ENCODE data around the gene INPP5A.

Gene INPP5A

DNA sequence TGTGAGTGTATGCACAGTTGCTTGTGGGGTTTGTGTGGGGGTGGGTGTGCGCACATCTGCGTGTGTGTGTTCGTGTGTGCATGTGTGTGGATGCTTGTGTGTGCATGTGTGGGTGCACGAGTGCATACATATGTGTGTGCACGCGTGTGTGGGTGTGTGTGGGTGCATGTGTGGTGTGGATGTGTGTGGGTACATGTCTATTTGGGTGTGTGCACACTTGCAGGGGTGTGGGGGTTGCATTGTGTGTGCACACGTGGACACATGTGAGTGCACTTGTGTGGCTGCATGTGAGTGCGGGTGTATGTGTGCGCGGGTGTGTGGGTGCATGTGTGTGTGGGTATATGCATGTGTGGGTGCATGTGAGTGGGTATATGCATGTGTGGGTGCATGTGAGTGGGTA lies 174.7 kb downstream of the INPP5A start:
- DNase-seq, result no peak

DNA sequence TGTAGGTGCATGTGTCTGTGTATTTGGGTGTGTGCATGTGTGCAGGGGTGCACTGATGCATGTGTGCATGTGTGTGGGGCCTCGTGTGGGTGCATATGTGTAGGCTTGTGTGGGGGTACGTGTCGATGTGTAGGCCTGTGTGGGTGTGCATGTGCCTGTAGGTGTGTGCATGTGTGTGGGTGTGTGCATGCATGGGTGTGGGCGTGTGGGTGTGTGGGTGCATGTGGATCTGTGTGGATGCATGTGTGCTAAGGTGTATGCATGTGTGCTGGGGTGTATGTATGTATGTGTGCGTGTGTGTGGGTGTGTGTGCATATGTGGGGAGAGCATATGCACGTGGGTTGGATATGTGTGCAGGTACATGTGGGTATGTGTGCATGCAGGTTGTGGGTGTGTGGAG lies 175.2 kb downstream of the INPP5A start:
- no peak for DNase-seq

DNA sequence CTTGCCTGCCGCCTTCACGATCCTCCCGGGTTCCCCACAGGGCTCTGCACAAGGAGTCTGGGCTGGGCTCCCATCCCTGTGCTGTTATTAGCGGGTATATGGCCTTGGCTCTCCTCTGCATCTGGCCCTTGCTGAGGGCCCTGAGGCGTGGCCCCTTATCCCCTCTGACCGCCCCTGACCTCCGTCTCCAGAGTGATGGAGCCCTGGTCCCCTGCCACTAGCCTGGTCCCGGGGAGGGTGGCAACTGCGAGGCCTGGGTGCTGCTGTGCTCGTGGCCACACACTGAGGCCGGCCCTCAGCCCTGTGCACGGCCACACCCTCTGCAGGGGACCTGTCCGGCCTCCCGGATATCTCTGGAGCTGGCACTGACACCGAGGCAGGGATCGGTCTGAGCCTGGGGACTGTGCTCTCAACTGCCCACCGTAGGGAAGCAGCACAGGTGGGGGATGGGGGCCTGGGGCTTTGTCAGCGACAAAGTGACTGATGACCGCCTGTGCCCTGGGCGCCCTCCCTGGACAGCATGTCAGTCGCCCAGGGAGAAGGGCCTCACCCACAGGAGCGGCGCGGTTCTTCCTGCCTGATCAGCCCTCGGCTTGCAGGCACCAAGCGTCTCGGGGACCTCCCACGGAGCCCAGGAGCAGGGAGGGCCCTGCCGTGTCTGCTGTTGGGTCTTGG lies 176.0 kb downstream of the INPP5A start:
- DNase-seq, result no peak

DNA sequence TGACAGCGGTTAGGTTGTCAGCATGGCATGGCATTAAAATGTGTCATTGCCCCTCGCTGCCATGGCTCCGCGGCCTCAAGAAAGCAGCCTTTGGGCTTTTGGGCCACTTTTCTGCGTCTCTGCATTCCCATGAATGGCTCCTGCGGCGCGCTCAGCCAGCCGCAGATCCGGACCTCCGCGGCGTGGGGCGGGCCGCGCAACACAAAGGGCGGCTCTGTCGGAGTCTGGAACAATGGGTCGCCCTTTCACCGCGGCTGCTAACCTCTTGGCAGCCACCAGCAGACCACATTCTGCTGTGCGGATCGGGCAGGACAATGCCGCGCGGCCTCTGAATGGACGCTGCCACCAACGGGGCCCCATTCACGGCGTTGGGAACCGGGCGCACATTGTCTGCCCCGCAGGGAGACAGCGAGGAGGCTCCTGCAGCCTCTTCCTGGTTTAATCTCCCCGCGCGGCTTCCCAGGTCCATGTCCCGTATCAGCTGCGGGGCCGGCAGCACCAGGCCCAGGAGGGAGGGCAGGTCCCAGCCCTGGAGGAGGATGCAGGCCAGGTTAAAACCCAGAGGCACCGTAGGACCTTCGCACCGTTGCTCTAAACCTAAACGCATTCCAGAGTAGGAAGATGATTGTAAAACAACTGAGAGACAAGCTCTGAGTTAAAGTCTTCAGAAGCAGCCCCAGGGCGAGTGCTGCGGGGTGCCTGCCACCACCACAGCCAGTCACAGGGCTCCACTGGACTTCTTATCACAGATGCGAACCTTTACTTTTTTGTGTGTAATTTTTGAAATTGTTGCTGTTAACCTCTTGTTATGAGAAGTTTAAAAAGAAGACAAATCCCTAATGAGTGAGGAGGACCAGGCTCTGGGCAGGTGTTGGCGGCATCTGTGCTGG lies 176.8 kb downstream of the INPP5A start:
- no peak for DNase-seq

DNA sequence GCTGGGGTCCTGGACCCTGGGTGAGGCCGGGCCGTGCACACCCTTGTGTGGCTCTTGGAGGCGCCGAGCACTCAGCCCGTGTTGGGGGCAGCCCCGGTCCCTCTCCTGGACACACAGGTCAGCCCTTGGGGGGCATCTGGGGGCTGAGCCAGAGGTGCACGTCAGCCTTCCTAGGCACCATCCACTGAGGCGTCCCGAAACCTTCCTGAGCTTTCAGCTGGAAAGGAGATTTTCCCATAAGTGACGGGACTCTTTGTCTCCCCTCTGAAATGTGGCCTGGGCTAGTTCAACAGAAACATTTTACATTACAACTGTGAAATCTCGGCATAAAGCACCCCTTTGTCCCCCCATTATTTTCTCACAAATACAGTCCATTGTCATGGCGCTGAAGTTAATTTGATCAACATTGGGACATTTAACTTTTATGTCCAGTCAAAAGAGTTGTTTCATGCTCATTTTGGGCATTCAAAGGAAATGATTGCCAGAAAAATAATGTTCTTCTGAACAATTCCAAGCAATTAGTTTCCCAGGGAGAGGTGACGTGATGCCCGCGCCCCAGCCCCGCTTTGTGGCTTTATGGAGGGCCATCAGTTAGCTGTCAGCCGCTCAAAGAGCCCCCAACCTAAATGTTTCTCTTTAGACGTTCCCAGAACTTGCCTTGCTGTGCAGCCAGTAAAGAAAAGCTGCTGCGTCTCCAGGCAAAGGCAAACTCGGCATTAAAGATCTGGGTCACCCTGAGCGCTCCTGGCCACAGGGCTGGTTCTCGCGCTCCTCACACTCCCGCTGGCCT lies 177.6 kb downstream of the INPP5A start:
- no peak for DNase-seq

DNA sequence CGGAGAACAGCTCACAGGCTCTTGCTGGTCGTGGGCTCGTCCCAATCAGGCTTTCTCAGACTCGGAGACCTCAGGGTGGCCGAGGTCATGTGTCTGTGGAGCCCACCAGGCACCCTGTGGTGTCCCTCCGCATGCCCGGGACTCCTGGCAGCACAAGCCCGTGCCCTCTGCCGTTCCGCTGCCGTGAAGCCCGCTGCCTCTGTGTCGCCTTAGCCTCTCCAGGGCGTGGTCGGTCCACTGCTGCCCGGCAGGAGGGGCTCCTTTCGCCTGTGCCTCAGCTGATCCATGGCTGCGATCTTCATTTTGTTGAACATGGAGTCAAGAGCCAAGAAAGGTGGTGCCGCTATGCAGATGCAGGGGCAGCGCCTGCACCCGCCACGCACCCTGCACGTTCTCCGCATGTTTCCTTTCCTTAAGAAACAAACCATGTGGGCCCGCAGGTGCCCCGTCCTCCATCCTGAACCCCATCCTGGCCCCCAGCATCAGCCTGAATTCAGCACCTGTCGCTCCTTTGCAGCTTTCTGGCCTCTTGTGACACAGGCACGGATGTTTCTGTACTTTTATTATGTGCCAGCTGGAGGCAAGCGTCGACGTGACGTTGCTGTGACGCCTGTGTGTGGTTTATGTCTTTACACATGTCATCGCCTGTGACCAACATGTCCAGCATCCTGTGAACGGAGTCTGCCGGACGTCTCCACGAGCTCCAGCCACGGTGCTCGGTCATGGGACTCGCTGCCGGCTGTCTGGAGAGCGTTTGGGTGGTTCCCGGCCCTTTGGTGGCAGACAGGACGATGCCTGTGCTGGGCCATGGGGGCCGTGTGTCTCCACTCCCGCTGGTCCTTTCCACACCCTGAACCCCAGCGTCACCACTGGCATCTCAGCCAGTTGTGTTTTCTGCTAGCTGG lies 178.4 kb downstream of the INPP5A start:
- no peak for DNase-seq

DNA sequence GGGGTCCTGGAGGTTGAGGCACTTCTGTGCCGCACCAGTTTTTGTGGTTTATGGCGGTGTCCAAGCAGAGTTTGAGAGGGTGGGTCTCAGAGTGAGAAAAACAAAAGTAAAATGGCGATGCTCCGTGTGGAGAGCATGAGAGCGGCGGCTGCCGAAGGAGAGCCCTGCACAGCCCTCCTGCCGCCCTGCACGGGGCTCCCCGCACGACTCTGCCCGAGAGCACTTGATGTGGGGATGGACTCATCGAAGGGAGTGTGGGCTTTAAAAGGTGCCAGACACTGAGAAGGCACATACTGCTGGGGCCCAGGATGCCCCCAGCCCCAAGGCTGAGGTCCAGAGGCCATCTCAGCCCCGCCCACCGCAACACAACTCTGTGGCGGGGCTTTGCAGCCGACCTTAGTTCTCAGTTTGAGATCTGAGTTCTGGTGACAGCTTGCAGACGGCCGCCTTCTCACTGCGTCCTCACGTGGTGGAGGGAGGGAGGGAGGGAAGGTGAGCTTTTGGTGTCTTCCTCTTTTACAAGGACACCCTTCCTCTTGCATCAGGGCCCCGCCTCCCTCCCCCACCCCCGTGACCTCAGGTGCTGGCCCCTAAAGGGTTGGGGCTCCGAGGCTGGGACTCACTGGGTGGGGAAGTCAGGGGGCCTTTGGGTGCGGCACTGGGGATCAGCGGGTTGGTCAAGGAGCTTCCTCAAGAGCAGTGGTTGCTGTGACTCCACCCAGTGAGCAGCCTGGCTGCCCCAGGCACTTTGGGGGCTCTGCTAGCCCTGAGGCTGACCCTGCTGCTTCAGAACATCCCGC lies 179.3 kb downstream of the INPP5A start:
- DNase-seq, result no peak

DNA sequence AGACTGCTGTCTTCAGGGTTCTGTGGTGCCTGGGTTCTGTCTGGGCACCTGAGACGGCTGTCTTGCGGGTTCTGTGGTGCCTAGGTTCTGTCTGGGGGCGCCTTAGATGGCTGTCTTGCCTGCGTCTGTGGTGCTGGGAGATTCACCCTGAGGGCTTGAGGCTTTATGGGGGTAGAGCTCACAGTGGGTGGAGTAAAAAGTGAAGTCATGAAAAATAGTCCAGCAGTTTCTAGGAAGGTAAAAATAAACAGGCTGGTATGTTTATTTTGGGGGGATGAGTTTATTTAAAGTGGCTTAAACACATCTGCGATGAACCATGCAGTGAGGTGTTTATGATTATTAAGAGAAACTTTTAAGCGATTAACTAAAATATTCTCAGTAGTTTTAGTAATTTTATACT lies 184.1 kb downstream of the INPP5A start:
- DNase-seq, result no peak

DNA sequence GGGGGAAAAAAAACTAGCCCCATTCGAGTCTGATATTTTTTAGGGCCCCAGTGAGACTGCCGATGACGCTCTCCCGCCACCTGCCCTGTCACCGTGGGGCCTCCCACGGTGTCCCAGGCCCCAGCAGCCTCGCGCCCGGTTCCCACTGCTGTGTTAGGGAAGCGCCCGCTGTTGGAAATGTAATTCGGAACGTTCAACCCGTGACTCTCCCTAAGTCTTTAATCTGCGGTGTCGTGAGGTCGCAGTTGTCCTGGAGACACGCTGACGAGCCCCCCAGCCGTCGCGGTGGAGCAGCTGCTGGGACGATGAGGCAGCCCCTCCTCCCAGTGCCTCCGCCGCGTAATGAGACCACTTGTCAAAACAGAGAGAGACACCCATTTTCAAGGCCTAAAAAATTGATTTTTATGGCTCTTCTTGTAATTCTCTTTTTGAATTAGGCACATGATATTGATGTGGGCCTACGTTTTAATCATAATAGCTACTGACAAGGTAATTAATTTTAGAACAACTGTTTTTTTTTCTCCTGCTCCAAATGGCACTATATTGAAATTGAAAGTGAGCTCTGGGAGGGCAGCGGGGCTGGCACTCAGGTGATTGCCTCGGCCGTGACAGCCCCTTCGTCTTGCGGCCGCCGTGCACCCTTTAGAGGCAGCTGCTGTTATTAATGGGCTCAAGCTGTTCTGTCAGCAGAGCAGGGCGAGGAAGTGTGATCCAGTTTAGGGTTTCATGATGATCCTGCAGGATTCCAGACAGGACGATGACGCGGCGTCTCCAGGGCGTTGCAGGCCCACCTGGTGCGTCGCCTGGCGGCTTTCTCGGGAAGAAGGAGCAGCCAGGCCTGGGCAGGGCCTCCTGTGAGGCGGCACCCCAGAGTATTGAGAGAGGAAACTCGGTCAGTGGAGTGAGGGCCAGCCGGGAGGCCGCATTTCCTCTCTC lies 185.1 kb downstream of the INPP5A start:
- peak; percentile 65 for DNase-seq

DNA sequence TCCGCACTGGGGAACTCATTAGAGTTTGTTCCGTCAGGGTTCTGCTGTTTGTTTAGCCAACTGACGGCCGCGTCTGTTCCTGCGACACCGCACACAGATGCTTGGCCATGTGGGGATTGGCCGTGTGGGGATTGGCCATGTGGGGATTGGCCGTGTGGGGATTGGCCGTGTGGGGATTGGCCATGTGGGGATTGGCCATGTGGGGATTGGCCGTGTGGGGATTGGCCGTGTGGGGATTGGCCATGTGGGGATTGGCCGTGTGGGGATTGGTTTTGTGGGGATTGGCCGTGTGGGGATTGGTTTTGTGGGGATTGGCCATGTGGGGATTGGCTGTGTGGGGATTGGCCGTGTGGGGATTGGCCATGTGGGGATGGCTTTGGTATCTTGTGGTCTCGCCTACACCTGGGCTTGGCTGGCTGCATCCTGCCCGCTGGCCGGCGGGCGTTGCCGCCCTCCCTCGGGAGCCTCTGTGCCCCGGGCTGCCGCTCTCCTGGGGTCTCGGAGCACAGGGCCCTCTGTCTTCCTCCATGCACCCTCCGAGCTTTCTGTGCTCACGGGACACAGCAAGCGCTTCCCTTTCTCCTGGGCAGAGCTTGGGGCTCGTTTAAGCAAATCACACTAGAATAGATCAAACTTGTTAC lies 185.9 kb downstream of the INPP5A start:
- no peak for DNase-seq

DNA sequence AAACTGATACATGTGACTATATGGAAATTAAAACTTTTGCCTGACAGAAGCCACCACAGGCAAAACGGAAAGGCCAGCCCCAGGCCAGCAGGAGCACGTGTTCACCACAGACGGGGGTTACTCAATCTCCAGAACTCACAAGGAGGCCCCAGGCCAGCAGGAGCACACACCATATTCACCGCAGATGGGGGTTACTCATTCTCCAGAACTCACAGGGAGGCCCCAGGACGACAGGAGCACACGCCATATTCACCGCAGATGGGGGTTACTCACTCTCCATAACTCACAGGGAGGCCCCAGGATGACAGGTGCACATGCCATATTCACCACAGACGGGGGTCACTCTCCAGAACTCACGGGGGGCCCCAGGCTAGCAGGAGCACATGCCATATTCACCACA lies 186.9 kb downstream of the INPP5A start:
- peak; percentile 100 for DNase-seq

DNA sequence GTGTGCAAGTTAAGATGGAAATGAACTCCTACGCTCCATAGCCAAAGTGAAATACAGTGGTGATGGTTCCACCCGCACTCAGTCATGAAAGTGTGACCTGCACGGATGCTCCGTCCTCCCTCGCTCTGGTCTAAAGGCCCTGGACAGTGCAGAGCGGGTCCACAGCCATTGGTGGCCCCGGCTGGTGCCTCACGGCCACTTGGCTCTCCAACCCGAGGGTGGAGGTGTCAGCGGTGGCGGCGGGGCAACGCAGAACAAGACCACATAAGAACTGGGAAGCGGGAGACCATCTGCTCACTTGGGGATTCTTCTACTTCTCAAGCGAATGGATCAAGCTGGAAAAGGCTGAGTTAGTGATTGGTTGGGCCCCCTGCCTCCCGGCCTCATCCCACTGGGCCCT lies 187.6 kb downstream of the INPP5A start:
- DNase-seq, result no peak

DNA sequence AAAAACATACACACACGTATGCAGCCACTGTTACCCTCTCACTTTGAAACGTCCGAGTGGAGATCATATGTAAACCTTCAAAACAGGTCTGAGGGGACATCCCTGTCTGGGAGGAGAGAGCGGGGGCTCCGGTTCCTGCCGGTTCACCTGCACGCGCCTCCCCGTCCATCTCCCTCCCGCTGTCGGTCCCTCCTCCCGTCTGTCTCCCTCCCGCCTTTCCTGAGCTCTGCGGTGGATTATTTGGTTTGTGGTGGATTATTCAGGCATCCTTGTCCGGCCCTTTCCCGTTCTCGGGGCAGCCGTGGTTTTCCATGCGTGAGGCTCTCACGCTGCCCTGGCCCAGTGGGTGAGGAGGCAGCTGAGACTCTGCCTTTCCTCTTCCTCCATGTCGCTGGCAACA lies 188.6 kb downstream of the INPP5A start:
- DNase-seq, result no peak

DNA sequence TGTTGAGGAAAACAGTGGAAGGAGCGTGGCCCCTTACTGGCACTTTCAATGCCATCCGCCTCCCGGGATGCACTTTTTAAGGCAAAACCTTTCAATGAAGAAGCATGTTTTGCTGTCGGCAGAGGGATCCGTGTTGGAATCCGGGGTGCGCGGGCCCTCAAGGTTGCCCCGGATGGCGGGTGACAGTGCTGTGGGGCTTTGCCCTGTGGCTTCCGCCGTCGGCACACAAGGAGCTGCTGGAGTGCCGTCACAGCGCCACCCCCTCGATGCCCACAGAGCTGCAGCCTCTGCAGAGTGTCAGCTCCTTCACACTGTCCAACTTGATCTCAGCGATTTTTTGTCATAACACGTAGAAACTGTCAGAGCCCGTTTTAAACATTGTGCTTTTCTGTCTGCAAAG lies 189.4 kb downstream of the INPP5A start:
- DNase-seq, result no peak

DNA sequence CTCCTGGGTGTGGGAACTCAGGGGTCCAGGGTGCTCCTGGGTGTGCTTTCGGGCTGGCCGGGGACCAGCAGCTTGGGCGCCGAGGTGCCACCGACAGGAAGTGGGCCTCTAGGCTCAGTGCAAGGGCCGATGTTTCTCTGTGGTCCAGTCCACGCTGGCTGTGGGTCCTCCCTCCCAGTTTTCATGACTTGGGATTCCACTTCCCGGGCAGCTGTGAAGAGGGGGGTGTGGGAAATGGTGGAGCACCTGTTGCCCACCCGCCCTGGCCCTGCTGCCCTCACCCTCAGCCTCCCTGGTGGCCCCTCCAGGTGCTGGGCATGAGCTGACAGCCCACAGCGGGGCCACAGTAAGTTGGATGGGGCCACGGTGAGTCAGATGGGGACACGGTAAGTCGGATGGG lies 189.8 kb downstream of the INPP5A start:
- DNase-seq, result no peak

DNA sequence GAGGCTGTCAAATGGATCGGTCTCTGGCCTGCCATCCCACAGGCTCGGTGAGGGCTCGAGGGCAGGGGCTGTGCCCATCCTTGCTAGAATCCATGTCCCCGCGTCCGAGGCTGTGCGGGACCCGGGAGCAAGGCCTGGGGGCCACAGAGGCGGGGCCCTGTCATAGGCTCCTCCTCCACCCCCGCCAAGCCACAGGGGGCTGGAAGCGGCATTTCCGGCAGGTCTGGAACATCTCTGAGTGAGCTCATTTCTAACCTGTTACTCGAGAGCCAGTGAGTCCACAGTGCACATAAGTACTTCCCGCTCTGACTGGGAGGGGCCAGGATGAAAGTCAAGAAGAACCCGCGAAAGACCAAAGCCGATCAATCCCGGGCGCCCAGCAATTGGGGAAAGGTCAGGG lies 190.7 kb downstream of the INPP5A start:
- DNase-seq, result no peak

DNA sequence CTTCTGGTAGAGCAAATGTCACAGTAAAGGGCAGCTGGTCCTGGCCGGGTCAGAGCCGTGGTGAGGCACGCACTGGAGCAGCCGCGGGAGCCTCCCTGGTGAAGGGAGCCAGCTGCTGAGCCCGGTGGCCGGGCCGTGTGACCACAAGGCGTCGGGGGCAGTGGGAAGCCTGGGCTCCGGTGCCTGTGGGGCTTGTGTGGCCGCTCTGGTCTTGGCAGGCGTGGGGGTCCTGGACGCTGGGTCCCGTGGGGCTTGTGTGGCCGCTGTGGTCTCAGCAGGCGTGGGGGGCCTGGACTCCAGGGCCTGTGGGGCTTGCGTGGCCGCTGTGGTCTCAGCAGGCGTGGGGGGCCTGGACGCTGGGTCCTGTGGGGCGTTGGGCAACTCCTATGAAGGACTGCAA lies 191.2 kb downstream of the INPP5A start:
- DNase-seq, result no peak

DNA sequence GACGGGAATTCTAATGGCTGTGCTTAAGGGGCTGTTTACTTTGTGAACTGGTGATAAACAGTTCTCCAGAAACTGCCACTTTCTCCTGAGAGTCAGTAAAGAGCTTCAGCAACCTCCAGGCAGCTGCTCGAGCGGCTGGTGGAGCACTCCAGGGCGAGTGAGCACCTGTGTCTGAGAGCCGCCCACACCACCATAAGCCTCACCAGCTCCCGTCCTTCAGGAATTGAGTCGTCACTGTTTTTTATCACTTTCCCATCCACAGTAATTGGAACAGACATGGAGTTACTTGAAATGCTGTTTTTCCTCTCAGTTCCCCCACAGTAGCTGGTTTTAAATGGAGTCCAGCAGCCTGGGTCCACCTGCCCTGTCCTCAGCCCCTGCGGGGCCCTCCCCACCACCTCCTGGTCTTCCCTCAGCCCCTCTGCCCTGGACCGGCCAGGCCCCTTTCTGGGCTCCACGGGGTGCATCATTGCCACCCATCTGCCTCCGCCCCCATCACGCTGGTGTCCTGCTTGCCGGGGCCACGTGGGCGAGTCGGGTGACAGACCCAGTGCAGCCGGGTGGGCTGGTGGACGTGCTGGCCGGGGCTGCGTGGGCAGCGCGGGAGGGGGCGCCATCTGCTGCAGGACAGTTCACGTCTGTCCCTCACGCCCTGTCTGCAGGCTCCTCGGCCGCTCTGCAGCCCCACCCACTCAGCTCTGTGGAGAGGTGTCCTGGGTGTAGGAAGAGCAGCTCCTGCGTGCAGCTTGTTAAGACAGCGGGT lies 192.4 kb downstream of the INPP5A start:
- no peak for DNase-seq

DNA sequence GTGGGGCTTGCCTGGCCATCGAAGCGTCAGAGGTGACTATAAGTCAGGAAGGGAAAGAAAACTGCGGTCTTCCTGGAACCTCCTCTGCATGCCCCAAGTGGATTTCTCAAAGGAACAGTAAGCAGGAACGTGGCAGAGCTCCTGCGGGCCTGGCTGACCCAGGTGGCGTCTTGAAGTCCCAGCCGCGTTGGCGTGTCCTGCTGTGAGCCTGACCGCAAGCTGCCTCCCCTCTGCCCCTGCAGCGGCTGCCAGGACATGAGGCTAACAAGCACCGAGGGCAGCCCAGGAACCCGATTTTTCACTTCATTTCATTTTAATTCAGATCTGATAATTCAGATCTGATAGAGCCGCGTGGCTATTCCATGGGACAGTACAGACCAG lies 193.0 kb downstream of the INPP5A start:
- no peak for DNase-seq
